DOHH2 (cell line): ENCODE results near the gene UGT1A5.

Source experiments
- H3F3A ChIP-seq: fragments of 200-600 bp; sonication (generic), shearing (Covaris generic); 2 replicates; pipeline ENCODE4 v1.6.0; 2016; ENCODE audit warnings: antibody characterized with exemption, mild to moderate bottlenecking; ENCODE audit not compliant: control insufficient read depth, insufficient read depth
- H3K27ac ChIP-seq: fragments of 200-600 bp; sonication (generic); 2 replicates; pipeline ENCODE4 v1.5.1; 2014; ENCODE audit warnings: low read depth, mild to moderate bottlenecking, low read length, moderate library complexity
- H3K27me3 ChIP-seq: fragments of 200-600 bp; sonication (generic); 2 replicates; pipeline ENCODE4 v1.6.1; 2014; ENCODE audit warnings: mild to moderate bottlenecking, low read length, mixed read lengths; ENCODE audit not compliant: control insufficient read depth
- H3K36me3 ChIP-seq: fragments of 200-600 bp; sonication (generic); 2 replicates; pipeline ENCODE4 v1.6.1; 2014; ENCODE audit warnings: mild to moderate bottlenecking, low read length, moderate library complexity, mixed read lengths; ENCODE audit not compliant: control insufficient read depth
- H3K4me1 ChIP-seq: fragments of 200-600 bp; sonication (generic); 2 replicates; pipeline ENCODE4 v1.6.1; 2014; ENCODE audit warnings: mild to moderate bottlenecking, low read length, mixed read lengths; ENCODE audit not compliant: control insufficient read depth
- H3K4me2 ChIP-seq: fragments of 200-600 bp; sonication (generic); 2 replicates; pipeline ENCODE4 v1.6.0; 2014; ENCODE audit warnings: mild to moderate bottlenecking, low read length, moderate library complexity
- H3K4me3 ChIP-seq: fragments of 200-600 bp; sonication (generic); 2 replicates; pipeline ENCODE4 v1.5.1; 2014; ENCODE audit warnings: mild to moderate bottlenecking, low read length, mixed read lengths
- H3K79me2 ChIP-seq: fragments of 200-600 bp; sonication (generic); 2 replicates; pipeline ENCODE4 v1.6.1; 2014; ENCODE audit warnings: mild to moderate bottlenecking, low read length, mixed read lengths; ENCODE audit not compliant: control insufficient read depth
- H3K9me2 ChIP-seq: fragments of 200-600 bp; sonication (generic); replicated peaks from 2 replicates; pipeline ENCODE4 v1.6.1; 2014; ENCODE audit warnings: mild to moderate bottlenecking, low read length, mixed read lengths; ENCODE audit not compliant: control insufficient read depth
- H3K9me3 ChIP-seq: fragments of 200-600 bp; sonication (generic); 2 replicates; pipeline ENCODE4 v1.6.1; 2014; ENCODE audit warnings: antibody characterized with exemption, low read length, mixed read lengths; ENCODE audit not compliant: control insufficient read depth, insufficient read depth
- H4K20me1 ChIP-seq: fragments of 200-600 bp; sonication (generic); 2 replicates; pipeline ENCODE4 v1.6.0; 2014; ENCODE audit warnings: low read depth, mild to moderate bottlenecking, antibody characterized with exemption, low read length, moderate library complexity; ENCODE audit not compliant: control insufficient read depth, insufficient read depth
- CTCF ChIP-seq: fragments of 200-600 bp; sonication (generic); IDR thresholded peaks from one replicate; pipeline ENCODE4 v1.5.1; 2014; ENCODE audit warnings: antibody characterized with exemption, mild to moderate bottlenecking, low read depth, low read length; ENCODE audit not compliant: poor library complexity, severe bottlenecking
- EZH2phosphoT487 ChIP-seq: fragments of 200-600 bp; sonication (generic); IDR thresholded peaks from 2 replicates; pipeline ENCODE4 v1.6.1; 2017; ENCODE audit warnings: borderline replicate concordance, mild to moderate bottlenecking, antibody characterized with exemption, low read length, moderate library complexity, mixed read lengths

The UGT1A5 gene

GRCh38 chr2:233815861-233816260 lies 103.2 kb downstream of the UGT1A5 start:
- Histone ChIP-seq H3K27me3 (no peaks in the 10 kb centered on the region), H3K79me2 (no peaks in the 10 kb centered on the region), H3K4me1 (no peaks in the 10 kb centered on the region), H3K4me2 (no peak overlapping the region), H4K20me1 (no peaks in the 10 kb centered on the region), H3K36me3 (no peaks in the 10 kb centered on the region), H3K4me3 (no peak overlapping the region), H3K9me3 (peaks cover 5% of the 10 kb centered on the region; the same call in 1 of the 2 replicates), H3F3A (no peaks in the 10 kb centered on the region), H3K9me2 (no peaks in the 10 kb centered on the region), H3K27ac (no peak overlapping the region)
- TF ChIP-seq EZH2phosphoT487: no peak
- no peak for TF ChIP-seq CTCF

GRCh38 chr2:233816334-233816733 lies 103.6 kb downstream of the UGT1A5 start:
- no peaks in the 10 kb centered on the region for H3K79me2 ChIP-seq
- H3K9me2 ChIP-seq: no peaks in the 10 kb centered on the region
- no peaks in the 10 kb centered on the region for H3K36me3 ChIP-seq
- H3K4me2 ChIP-seq: no peak overlapping the region
- no peak overlapping the region for H3K4me3 ChIP-seq
- no peak overlapping the region for H3K27ac ChIP-seq
- H3F3A ChIP-seq: no peaks in the 10 kb centered on the region
- H3K4me1 ChIP-seq: no peaks in the 10 kb centered on the region
- H4K20me1 ChIP-seq: no peaks in the 10 kb centered on the region
- H3K27me3 ChIP-seq: no peaks in the 10 kb centered on the region
- peaks cover 5% of the 10 kb centered on the region; the same call in 1 of the 2 replicates for H3K9me3 ChIP-seq
- no peak for TF ChIP-seq CTCF
- no peak for TF ChIP-seq EZH2phosphoT487

GRCh38 chr2:233816771-233817170 lies 104.1 kb downstream of the UGT1A5 start:
- Histone ChIP-seq H3K9me3 (peaks cover 5% of the 10 kb centered on the region; the same call in 1 of the 2 replicates), H3K4me2 (no peak overlapping the region), H3K27ac (no peak overlapping the region), H3K27me3 (no peaks in the 10 kb centered on the region), H3K4me3 (no peak overlapping the region), H3F3A (no peaks in the 10 kb centered on the region), H3K79me2 (no peaks in the 10 kb centered on the region), H4K20me1 (no peaks in the 10 kb centered on the region), H3K9me2 (no peaks in the 10 kb centered on the region), H3K36me3 (no peaks in the 10 kb centered on the region), H3K4me1 (no peaks in the 10 kb centered on the region)
- TF ChIP-seq CTCF (no peak), EZH2phosphoT487 (no peak)

- H3F3A ChIP-seq: no peaks in the 10 kb centered on the region
- peaks cover 5% of the 10 kb centered on the region; the same call in 1 of the 2 replicates for H3K9me3 ChIP-seq
- H3K4me1 ChIP-seq: no peaks in the 10 kb centered on the region
- H4K20me1 ChIP-seq: no peaks in the 10 kb centered on the region
- H3K36me3 ChIP-seq: no peaks in the 10 kb centered on the region
- no peak overlapping the region for H3K4me3 ChIP-seq
- no peaks in the 10 kb centered on the region for H3K79me2 ChIP-seq
- no peak overlapping the region for H3K4me2 ChIP-seq
- no peaks in the 10 kb centered on the region for H3K27me3 ChIP-seq
- H3K9me2 ChIP-seq: no peaks in the 10 kb centered on the region
- no peak overlapping the region for H3K27ac ChIP-seq
- TF ChIP-seq CTCF (no peak), EZH2phosphoT487 (no peak)
Measured at GRCh38 chr2:233817361-233817911, 104.7 kb downstream of the UGT1A5 start.
